GM12878 (cell line): ENCODE data around the gene ENOX1. TPM values are rescaled to one million over a fixed set of nuclear protein-coding genes. Genes with fewer than 3 reads are reported as not detected.

ENCODE experiments used
- ATAC-seq: fragments of 200-7000 bp; cut with Tn5 transposase; 3 replicates; pipeline ENCODE4 v1.9.1; 2020; ENCODE audit warnings: mild to moderate bottlenecking, moderate library complexity
- BruUV-seq: library from RNA; stranded (reverse); fragments of 400-500 nt; replicated peaks from 2 replicates; lab custom pipeline; 2021; lab: Mats Ljungman, UMichigan
- CTCF ChIA-PET: fragments of 300-600 bp; sonication (Branson Sonifier 250); formaldehyde crosslinking; extraction: SDS; loops from one replicate; lab custom pipeline; 2021; ENCODE audit warnings: inconsistent platforms; lab: Yijun Ruan, JAX
- POLR2A ChIA-PET: fragments of 350-600 bp; formaldehyde crosslinking; extraction: SDS; loops from one replicate; lab custom pipeline; 2021; ENCODE audit warnings: inconsistent platforms; lab: Charles Lee
- RAD21 ChIA-PET: fragments of 300-600 bp; sonication (Branson Sonifier 250); formaldehyde crosslinking; loops from one replicate; lab custom pipeline; 2023; ENCODE audit warnings: antibody characterized with exemption; ENCODE audit not compliant: unreplicated experiment; lab: Charles Lee
- SMC1A ChIA-PET: fragments of 300-600 bp; sonication (Branson Sonifier 250); formaldehyde crosslinking; loops from one replicate; lab custom pipeline; 2023; ENCODE audit not compliant: unreplicated experiment, uncharacterized antibody; lab: Charles Lee
- DNase-seq: peaks from one replicate; pipeline ENCODE4 v3.0.0-alpha.2; 2011; ENCODE audit warnings: low read depth, low spot score
- FAIRE-seq: peaks from 3 replicates; lab custom pipeline; 2011; peaks lifted over from hg19 to GRCh38; lab: Jason Lieb, UNC
- H2AFZ ChIP-seq: 2 replicates; pipeline ENCODE4 v1.6.0; 2011; ENCODE audit warnings: low read depth, low read length, control low read depth; ENCODE audit not compliant: control insufficient read depth
- H3K27ac ChIP-seq: 2 replicates; pipeline ENCODE4 v1.5.1; 2011; ENCODE audit warnings: control low read depth; ENCODE audit not compliant: control insufficient read depth, insufficient read depth
- H3K27me3 ChIP-seq, 2 experiments: replicated peaks in 1 of 2; 2 replicates each; pipeline versions ENCODE4 v1.6.0 to v1.6.1; 2011; ENCODE audit warnings: low read length in 1 of 2; ENCODE audit not compliant: control insufficient read depth in 2 of 2, insufficient read depth in 2 of 2
- H3K36me3 ChIP-seq, 2 experiments: 2 replicates each; pipeline ENCODE4 v1.5.1; 2011; ENCODE audit warnings: low read length in 1 of 2; ENCODE audit not compliant: control insufficient read depth in 2 of 2, insufficient read depth in 2 of 2
- H3K4me1 ChIP-seq: 2 replicates; pipeline ENCODE4 v1.6.1; 2011; ENCODE audit warnings: mild to moderate bottlenecking, low read length, moderate library complexity, mixed read lengths; ENCODE audit not compliant: control insufficient read depth, insufficient read depth
- H3K4me2 ChIP-seq: 2 replicates; pipeline ENCODE4 v1.6.0; 2011; ENCODE audit warnings: control low read depth; ENCODE audit not compliant: control insufficient read depth, insufficient read depth
- H3K4me3 ChIP-seq: fragments of 200-600 bp; sonication (generic); 2 replicates; pipeline ENCODE4 v1.5.1; 2016
- H3K79me2 ChIP-seq: 2 replicates; pipeline ENCODE4 v1.6.0; 2011; ENCODE audit warnings: low read length; ENCODE audit not compliant: control insufficient read depth, insufficient read depth
- H3K9ac ChIP-seq: 2 replicates; pipeline ENCODE4 v1.8.0; 2011; ENCODE audit warnings: low read length, control low read depth, mixed read lengths; ENCODE audit not compliant: control insufficient read depth, insufficient read depth
- H3K9me3 ChIP-seq: replicated peaks from 3 replicates; pipeline ENCODE4 v1.5.1; 2011; ENCODE audit warnings: mild to moderate bottlenecking, low read length; ENCODE audit not compliant: control insufficient read depth, insufficient read depth
- H4K20me1 ChIP-seq: 2 replicates; pipeline ENCODE4 v1.6.0; 2011; ENCODE audit not compliant: control insufficient read depth, insufficient read depth
- MTA2 ChIP-seq: fragments of 450-650 bp; IDR thresholded peaks from 2 replicates; pipeline ENCODE4 v1.6.1; 2016; ENCODE audit warnings: low read depth, mild to moderate bottlenecking, moderate library complexity
- NKRF ChIP-seq: fragments of 450-650 bp; conservative IDR thresholded peaks from 2 replicates; pipeline ENCODE4 v1.6.1; 2017; ENCODE audit warnings: mild to moderate bottlenecking, moderate library complexity
- PAX5 ChIP-seq: IDR thresholded peaks from 2 replicates; pipeline ENCODE4 v1.6.1; 2011; ENCODE audit warnings: low read depth, low read length, borderline replicate concordance
- RAD21 ChIP-seq: IDR thresholded peaks from 2 replicates; pipeline ENCODE4 v1.6.1; 2011; ENCODE audit warnings: mild to moderate bottlenecking, low read depth, low read length, moderate library complexity; ENCODE audit not compliant: insufficient read depth
- WGBS: methylation state at CpG from one replicate; pipeline ENCODE4 v1.1.6; 2016; ENCODE audit warnings: low lambda C conversion rate; ENCODE audit not compliant: insufficient replicate concordance, insufficient coverage; ENCODE audit errors: missing lambda C conversion rate; 5-methylcytosine and 5-hydroxymethylcytosine counted together
- in situ Hi-C: fragments of 300-500 bp; cut with MboI; formaldehyde crosslinking; loops from 9 replicates; pipeline ENCODE4 v1.14.3; 2018; ENCODE audit warnings: mixed read lengths
- intact Hi-C: fragments of 100-400 bp; cut with micrococcal nuclease; formaldehyde crosslinking; loops from one replicate; pipeline ENCODE4 v1.14.2; 2022; ENCODE audit not compliant: unreplicated experiment
- polyA plus RNA-seq, 11 experiments: library from polyadenylated mRNA; depleted of rRNA in 4 of 11; unstranded in 6 of 11; stranded (reverse) in 5 of 11; fragments of >200 nt; fragmentation: Nextera tagmentation in 4 of 11; fragmentation: Illumina TruSeq in 1 of 11; extraction: Ambion mirVana in 4 of 11; extraction: Trizol in 1 of 11; gene quantifications; 1 replicate in 1 of 11; 2 replicates in 10 of 11; pipeline versions ENCODE4 v1.2.1 to v1.2.3, GENCODE V29; 2011 to 2016; ENCODE audit warnings: inconsistent platforms in 2 of 11, missing spikeins in 2 of 11, low read depth in 1 of 11
- total RNA-seq, 4 experiments: library from RNA; depleted of rRNA in 3 of 4; stranded (reverse); fragments of >200 nt in 3 of 4; fragmentation: Illumina TruSeq in 1 of 4; extraction: Trizol in 1 of 4; gene quantifications; 2 replicates each; pipeline versions ENCODE4 v1.2.1 to v1.2.3, GENCODE V29; 2013 to 2021

ENOX1 gene
- total and polyA plus RNA-seq, 10 of the 15 experiments (the other 5 are each of a cell fraction or from before 2014, with no cell fraction given): 0.11 to 0.26 (median 0.15) TPM

GRCh38 chr13:43441464-43441863, 345.3 kb downstream of the ENOX1 start:
- SMC1A ChIA-PET: interaction anchor here (0.7 to 1.2 kb wide), 4 partner anchors 10 to 359 kb away, joined by 3 read pairs; no protein-coding TSS in a partner anchor
- no peaks in the 10 kb centered on the region for H3K9me3 ChIP-seq
- CTCF ChIA-PET: interaction anchor here (0.6 to 1.0 kb wide), 2 partner anchors 12 to 184 kb away, joined by 3 read pairs; no protein-coding TSS in a partner anchor
- no peak for DNase-seq
- no peaks in the 10 kb centered on the region for H3K36me3 ChIP-seq
- intact Hi-C loops (no loop called here), in situ Hi-C loops (no loop called here)
- RAD21 ChIA-PET: no interaction called here
- no peak overlapping the region for H3K9ac ChIP-seq
- H3K27ac ChIP-seq: no peak overlapping the region
- ATAC-seq: no peak
- no peaks in the 10 kb centered on the region for H3K79me2 ChIP-seq
- FAIRE-seq: no peak
- BruUV-seq: no TSS peak
- H3K4me2 ChIP-seq: no peak overlapping the region
- no peak overlapping the region for H2AFZ ChIP-seq
- H3K4me3 ChIP-seq: no peak overlapping the region
- H4K20me1 ChIP-seq: no peaks in the 10 kb centered on the region
- POLR2A ChIA-PET: no interaction called here
- TF ChIP-seq RAD21 (0 out of 2 replicates have a peak, but pooled peaks have one; percentile 8), NKRF (no peak)
- TF ChIP-seq, all 136 proteins: peak for 1
- Histone ChIP-seq H3K27me3 (no peaks in the 10 kb centered on the region), H3K4me1 (no peaks in the 10 kb centered on the region)
- 48% methylated on average over 6 of the region's 6 CpGs for WGBS

- no peak for DNase-seq
- in situ Hi-C loops: no loop called here
- WGBS: 44% methylated on average over 3 of the region's 3 CpGs
- no peak overlapping the region for H3K4me2 ChIP-seq
- no peak overlapping the region for H3K9ac ChIP-seq
- H3K36me3 ChIP-seq: no peaks in the 10 kb centered on the region
- H4K20me1 ChIP-seq: no peaks in the 10 kb centered on the region
- intact Hi-C loops: no loop called here
- no peak for ATAC-seq
- no peak overlapping the region for H3K4me3 ChIP-seq
- FAIRE-seq: no peak
- no peak for TF ChIP-seq PAX5
- TF ChIP-seq MTA2: no peak
- TF ChIP-seq, all 136 proteins: peak for 0
- no peaks in the 10 kb centered on the region for H3K4me1 ChIP-seq
- ChIA-PET RAD21 (no interaction called here), CTCF (interaction anchor here (0.9 kb wide), 1 partner anchor 24 kb away, joined by 3 read pairs; no protein-coding TSS in a partner anchor), SMC1A (interaction anchor here (1.0 to 2.0 kb wide), 2 partner anchors 9 to 14 kb away, joined by 3 to 6 read pairs; no protein-coding TSS in a partner anchor), POLR2A (no interaction called here)
- no TSS peak for BruUV-seq
- no peaks in the 10 kb centered on the region for H3K27me3 ChIP-seq
- no peak overlapping the region for H3K27ac ChIP-seq
- no peaks in the 10 kb centered on the region for H3K9me3 ChIP-seq
- H3K79me2 ChIP-seq: no peaks in the 10 kb centered on the region
- no peak overlapping the region for H2AFZ ChIP-seq
These were observed 352.6 kb downstream of the ENOX1 start for GRCh38 chr13:43434191-43434590.
